ENCODE results near the gene PCNX3.
"Not testable (repeated sequence)": the region's sequence is repeated elsewhere in the genome, so short reads cannot be mapped to it uniquely, and the experiment has no call there.

Gene PCNX3

DNA sequence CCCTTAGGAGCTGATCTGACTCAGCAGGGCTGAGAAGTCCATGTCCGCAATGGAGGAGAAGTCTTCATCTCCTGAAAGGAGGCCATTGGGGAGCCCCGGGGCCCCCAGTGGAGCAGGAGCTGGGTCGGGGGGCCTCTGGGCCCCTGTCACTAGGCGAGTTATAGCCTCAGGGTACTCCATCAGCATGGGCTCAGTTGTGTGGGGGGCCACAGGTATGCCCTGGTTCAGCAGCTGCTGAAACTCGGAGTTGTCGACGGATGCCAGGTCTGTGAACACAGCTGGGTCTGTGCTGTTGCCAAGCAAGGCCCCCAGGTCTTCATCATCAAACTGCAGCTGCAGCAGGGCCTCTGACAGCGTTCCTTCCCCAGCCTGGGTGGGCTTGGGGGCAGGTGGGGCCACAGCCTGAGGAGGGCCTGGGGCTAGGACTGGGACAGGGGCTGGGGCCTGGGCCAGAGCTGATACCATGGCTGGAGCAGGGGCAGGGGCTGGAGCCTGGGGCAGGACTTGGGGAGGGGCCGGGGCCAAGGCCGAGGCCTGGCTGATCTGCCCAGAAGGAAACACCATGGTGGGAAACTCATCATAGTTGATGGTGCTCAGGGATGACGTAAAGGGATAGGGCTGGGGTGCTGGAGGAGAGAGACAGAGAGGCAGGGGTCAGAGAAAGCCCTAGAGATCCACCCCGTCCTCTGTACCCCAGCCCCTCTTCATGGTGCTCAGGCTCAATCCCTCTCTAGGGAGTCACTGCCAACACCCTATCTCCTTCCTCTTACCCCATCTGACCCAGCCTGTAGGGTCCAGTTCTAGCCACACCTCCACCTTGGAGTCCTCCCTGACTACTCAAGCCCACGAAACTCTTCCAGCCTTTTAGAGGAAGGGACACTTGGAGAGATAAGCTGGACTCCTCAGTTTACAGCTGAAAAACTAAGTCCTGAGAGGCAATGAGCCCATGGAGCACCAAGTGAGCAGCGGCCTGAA, 39.1 kb downstream of the PCNX3 start:
- H3K9me3 ChIP-seq (ENCODE audit: severe bottlenecking), result no peaks in the 10 kb centered on the region
- TF ChIP-seq, protein P1, sequence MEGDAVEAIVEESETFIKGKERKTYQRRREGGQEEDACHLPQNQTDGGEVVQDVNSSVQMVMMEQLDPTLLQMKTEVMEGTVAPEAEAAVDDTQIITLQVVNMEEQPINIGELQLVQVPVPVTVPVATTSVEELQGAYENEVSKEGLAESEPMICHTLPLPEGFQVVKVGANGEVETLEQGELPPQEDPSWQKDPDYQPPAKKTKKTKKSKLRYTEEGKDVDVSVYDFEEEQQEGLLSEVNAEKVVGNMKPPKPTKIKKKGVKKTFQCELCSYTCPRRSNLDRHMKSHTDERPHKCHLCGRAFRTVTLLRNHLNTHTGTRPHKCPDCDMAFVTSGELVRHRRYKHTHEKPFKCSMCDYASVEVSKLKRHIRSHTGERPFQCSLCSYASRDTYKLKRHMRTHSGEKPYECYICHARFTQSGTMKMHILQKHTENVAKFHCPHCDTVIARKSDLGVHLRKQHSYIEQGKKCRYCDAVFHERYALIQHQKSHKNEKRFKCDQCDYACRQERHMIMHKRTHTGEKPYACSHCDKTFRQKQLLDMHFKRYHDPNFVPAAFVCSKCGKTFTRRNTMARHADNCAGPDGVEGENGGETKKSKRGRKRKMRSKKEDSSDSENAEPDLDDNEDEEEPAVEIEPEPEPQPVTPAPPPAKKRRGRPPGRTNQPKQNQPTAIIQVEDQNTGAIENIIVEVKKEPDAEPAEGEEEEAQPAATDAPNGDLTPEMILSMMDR (IDR thresholded peaks at IDR 0.05; ENCODE audit: low read depth, low read length), result no peak
- no peak overlapping the region for H3K4me3 ChIP-seq (ENCODE audit: low read depth, low read length)
- no peaks in the 10 kb centered on the region for H3K27me3 ChIP-seq (ENCODE audit: insufficient read depth, low read depth, severe bottlenecking)
- H3K27ac ChIP-seq, result no peak overlapping the region
- peaks cover 77% of the 10 kb centered on the region for H3K36me3 ChIP-seq
- DNase-seq, result no peak

DNA sequence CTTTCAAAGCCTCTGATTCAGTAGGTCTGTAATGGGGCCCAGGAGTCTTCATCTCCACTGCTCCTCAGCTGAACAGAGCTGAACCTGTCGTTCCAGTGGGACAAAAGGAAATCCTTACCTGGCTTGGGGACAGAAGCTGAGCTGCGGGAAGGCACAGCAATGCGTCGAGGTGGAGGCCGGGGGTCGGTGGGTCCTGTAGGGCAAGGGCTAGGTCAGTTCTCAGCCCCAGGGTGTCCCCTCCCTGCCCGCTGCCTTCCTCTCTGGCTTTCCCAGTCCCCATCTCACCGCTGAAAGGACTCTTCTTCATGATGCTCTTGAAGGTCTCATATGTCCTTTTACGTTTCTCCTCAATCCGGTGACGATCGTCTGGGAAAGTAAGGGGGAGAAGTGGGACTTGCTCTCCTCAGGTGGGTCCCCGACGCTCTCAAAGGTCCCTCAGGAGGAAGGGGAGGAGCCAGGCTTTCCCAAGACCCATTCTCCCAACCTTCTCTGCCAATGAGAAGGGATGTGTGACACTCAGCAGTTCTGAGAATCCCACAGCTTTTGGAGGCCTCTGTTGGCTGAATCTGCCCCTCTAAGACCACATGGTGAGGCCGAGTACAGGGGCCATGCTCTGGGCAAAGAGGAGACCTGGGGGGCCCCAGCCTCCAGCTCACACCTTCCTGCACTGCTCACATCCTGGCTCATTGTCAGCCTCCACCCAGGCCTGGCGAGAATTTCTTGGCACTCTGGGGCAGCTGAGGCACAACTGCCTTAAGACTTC, 40.2 kb downstream of the PCNX3 start:
- Histone ChIP-seq H3K9me3 (ENCODE audit: severe bottlenecking) (no peaks in the 10 kb centered on the region), H3K4me3 (ENCODE audit: low read depth, low read length) (no peak overlapping the region), H3K36me3 (peaks cover 81% of the 10 kb centered on the region), H3K27me3 (ENCODE audit: insufficient read depth, low read depth, severe bottlenecking) (no peaks in the 10 kb centered on the region), H3K27ac (no peak overlapping the region)
- TF ChIP-seq, protein P1 (IDR thresholded peaks at IDR 0.05; ENCODE audit: low read depth, low read length), result no peak
- no peak for DNase-seq

DNA sequence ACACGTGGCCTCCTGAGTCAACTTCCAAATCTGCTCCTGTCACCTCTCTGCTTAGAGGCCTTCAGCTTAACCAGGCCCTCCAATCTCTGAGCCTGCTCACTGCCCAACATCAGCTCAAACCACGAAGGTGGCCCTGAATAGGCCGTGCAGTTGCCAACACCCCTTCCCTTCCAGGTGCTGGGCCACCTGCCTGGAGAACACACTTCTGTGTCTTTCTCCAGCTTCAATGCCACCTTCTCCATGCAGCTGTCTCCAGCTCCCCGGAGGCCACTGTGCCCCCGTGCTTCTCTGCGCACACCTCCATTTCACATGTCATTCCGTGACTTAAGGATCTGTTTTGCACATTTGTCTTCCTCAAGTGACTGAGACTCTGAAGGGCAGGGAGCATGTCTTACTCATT, 41.9 kb downstream of the PCNX3 start:
- H3K4me3 ChIP-seq (ENCODE audit: low read depth, low read length), result no peak overlapping the region
- TF ChIP-seq, protein P1 (IDR thresholded peaks at IDR 0.05; ENCODE audit: low read depth, low read length), result no peak
- H3K27ac ChIP-seq, result no peak overlapping the region
- no peak for DNase-seq
- no peaks in the 10 kb centered on the region for H3K27me3 ChIP-seq (ENCODE audit: insufficient read depth, low read depth, severe bottlenecking)
- H3K36me3 ChIP-seq, result peaks cover 80% of the 10 kb centered on the region
- no peaks in the 10 kb centered on the region for H3K9me3 ChIP-seq (ENCODE audit: severe bottlenecking)

DNA sequence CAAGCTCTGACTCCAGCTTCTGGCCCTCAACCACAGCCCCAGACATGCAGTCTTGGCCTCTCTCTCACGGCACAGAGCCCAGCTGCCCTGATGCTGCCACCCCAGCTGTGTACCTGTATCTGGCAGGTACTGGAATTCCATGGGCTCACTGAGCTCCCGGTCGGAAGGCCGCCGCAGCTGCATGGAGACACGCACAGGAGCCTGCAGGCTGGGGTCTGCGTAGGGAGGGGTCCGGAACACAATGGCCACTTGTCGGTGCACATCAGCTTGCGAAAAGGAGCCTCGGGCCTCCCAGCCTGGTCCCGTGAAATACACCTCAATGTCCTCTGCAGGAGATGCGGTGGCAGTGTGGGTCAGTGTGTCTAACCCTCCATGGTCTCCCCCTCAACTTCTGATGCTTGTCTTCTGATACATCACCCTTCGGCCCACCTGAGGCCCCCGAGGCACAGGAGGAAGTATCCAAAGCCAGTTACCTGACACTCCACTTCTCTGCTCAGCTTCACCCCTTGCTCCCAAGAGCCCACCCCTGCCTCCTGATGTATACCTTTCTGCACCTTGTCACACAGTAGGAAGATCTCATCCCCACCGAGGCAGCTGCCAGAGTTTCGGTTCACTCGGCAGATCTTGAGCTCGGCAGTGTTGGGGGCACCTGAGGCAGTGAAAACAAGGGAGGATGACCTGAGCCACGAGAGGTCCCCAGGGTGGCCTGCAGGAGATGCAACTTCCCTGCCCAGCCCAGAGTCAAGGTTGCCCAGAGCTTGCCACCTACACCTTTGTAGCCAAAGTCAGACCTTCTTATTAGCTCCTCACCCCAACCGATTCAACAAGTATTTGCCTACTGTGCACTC, 42.8 kb downstream of the PCNX3 start:
- TF ChIP-seq, protein P1 (IDR thresholded peaks at IDR 0.05; ENCODE audit: low read depth, low read length), result no peak
- no peaks in the 10 kb centered on the region for H3K27me3 ChIP-seq (ENCODE audit: insufficient read depth, low read depth, severe bottlenecking)
- H3K27ac ChIP-seq, result no peak overlapping the region
- no peak for DNase-seq
- H3K9me3 ChIP-seq (ENCODE audit: severe bottlenecking), result no peaks in the 10 kb centered on the region
- H3K4me3 ChIP-seq (ENCODE audit: low read depth, low read length), result no peak overlapping the region
- H3K36me3 ChIP-seq, result peaks cover 80% of the 10 kb centered on the region

DNA sequence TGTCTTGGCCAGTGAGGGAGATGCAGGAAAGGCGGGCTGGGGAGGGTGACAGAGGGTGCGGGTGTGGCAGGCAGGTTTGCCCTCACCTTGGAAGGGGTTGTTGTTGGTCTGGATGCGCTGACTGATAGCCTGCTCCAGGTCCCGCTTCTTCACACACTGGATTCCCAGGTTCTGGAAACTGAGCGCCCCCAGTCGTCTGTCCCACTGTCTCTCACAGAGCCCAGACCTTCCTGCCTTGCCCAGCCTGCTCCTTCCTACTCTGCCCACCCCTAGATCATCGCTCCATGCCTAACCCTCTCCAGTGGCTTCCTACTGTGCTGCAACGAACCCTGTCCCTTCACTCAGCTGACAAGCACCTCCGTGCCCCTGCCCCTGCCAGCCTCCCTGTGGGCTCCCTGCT, 44.5 kb downstream of the PCNX3 start:
- Histone ChIP-seq H3K36me3 (peaks cover 64% of the 10 kb centered on the region), H3K9me3 (ENCODE audit: severe bottlenecking) (no peaks in the 10 kb centered on the region), H3K4me3 (ENCODE audit: low read depth, low read length) (no peak overlapping the region), H3K27me3 (ENCODE audit: insufficient read depth, low read depth, severe bottlenecking) (no peaks in the 10 kb centered on the region), H3K27ac (no peak overlapping the region)
- TF ChIP-seq, protein P1 (IDR thresholded peaks at IDR 0.05; ENCODE audit: low read depth, low read length), result no peak
- no peak for DNase-seq

DNA sequence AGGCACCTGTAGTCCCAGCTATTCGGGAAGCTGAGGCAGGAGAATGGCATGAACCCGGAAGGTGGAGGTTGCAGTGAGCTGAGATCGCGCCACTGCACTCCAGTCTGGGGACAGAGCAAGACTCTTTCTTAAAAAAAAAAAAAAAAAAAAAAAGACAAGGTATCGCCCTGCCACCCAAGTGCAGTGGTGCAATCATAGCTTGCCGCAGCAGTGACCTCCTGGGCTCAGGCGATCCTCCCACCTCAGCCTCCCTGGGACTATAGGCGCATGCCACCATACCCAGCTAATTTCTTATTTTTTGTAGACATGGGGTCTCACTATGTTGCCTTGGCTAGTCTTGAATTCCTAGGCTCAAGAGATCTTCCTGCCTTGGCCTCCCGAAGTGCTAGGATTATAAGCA, 45.3 kb downstream of the PCNX3 start:
- peaks cover 55% of the 10 kb centered on the region for H3K36me3 ChIP-seq
- H3K4me3 ChIP-seq (ENCODE audit: low read depth, low read length); DNase-seq; H3K27me3 ChIP-seq (ENCODE audit: insufficient read depth, low read depth, severe bottlenecking); H3K9me3 ChIP-seq (ENCODE audit: severe bottlenecking); H3K27ac ChIP-seq: not testable (repeated sequence)

Measured in WERI-Rb-1 (cell line).